GM19328 (cell line): ENCODE data around the gene C9orf40.

Experiments
- ATAC-seq: cut with Tn5 transposase; IDR thresholded peaks from one replicate; pipeline ENCODE4 v1.9.1; 2021; ENCODE audit warnings: mild to moderate bottlenecking, moderate library complexity; ENCODE audit not compliant: unreplicated experiment

The C9orf40 gene, protein sequence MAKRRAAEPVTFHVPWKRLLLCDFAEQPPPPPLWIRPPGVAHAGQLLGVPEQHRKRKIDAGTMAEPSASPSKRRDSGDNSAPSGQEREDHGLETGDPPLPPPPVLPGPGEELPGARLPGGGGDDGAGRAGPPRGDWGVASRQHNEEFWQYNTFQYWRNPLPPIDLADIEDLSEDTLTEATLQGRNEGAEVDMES

DNA sequence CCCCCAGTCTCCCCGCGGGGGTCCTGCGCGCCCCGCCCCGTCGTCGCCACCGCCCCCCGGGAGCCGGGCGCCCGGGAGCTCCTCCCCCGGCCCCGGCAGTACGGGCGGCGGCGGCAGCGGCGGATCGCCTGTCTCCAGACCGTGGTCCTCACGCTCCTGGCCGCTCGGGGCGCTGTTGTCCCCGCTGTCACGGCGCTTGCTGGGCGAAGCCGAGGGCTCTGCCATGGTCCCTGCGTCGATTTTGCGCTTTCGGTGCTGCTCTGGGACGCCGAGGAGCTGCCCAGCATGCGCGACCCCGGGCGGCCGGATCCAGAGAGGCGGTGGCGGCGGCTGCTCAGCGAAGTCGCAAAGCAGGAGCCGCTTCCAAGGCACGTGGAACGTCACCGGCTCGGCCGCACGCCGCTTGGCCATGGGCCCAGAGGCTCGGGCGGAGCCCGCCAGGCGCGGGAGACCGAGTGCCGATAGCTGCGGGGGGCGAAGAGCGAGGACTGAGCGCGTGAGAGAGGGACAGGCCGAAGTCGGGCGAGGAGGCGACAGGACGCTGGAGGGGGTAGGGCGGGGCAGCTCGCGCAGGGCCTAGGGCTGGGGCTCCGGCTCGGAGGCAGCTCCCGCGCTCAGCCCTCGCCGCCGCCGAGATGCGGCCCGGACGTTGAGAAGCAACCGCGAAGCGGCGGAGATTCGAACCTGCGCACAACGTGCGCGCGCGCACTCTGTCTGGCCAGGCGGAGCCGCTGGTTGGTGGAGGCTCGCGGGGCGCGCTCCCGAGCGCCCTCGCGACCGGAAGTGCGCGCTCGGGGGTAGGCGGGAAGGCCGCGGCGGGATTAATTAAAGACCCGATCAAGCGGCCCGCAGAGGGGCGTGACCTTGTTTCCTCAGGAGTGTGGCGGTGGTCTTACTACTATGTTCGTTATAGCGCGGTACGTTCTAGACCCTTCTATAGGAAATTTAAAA, at the start of gene C9orf40:
Gene C9orf40, minus strand, starts transcription at position 712 of the 951 bp plus-strand sequence. Its CDS starts 301 bp downstream, at position 411.
- ATAC-seq: peak; percentile 90

DNA sequence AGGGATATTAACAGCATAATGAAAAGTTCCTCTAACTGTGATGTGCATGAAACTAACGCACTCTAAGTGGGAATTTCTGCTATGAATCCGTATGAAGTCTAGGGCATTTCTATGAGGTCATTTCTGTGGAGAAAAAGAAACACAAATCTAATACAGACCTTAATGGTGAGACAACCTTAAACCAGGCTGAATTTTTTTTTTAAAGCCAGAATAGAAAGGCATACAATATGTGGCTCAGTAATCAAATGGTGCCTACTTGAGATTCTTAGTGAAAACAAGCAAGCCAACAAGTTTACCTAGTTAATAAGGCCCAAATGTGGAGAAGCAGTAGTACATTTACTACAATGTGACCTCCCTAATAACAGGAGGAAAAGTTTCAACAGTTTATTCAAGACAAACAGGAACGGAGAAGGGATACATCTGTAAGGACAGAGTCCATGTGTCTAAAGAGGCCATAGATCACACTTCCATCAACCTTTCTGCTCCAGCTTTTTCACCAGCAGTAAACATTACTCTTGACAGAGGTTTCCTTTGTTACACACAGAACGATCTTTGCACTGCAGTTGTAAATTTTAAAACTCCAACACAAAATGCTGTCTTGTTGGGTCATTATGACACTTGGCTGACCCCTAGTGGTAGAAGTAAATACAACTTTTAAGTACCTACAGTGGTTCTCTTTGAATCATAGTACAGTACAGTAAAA, 49.2 kb upstream of the C9orf40 start:
- ATAC-seq: peak; percentile 87

DNA sequence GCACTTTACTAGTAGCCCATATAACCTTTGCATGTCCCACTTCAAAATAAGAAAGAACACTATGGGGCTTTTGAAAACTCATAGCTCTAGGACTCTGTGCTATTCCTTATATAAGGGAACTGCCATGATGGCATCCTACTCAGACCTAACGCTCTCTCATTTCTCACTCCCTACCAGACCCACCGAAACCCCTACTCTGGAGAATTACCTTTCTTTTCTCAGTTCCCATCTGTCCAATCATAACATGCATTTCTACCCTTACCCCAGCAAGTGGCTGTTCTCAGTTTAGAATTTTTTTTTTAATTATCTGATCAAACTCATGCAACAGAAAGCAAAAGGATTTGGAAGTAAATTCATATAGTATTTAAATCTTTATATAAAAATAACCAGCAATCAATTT, 48.1 kb upstream of the C9orf40 start:
- no peak for ATAC-seq

DNA sequence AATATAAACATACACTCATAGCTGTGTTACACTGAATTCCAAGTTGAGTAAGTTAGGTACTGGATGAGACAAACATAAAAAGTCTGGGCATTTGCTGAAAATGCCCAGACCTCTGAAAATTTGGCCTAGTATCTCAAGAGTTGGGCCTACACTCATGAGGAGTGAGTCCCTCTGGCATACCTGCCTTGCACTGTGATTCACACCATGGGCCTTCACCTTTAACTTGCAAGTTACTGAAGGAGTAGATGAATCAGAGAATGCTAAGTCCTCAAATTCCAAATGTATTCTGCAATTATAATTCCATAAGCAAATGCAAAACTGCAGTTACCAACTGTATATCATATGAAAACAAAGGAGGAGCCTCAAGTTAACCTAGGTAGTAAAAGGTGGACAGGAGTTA, 32.3 kb upstream of the C9orf40 start:
- no peak for ATAC-seq

DNA sequence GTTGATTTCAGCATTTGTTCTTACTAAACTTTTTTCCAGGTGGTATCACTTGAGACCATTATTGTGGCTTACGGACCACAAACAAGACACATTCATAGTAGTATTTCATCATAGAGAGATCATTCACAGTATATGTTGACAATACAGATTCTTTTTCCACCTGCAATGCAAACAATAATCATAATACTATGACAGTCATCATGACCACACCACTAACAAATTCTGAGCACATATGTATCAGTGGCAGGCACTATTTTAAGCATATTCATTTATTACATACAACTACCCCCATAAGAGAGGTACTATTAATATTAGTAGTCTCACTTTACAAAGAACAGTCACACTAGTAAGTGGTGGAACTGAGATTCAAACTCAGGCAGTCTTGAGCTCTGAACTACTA, 31.0 kb upstream of the C9orf40 start:
- ATAC-seq: no peak

DNA sequence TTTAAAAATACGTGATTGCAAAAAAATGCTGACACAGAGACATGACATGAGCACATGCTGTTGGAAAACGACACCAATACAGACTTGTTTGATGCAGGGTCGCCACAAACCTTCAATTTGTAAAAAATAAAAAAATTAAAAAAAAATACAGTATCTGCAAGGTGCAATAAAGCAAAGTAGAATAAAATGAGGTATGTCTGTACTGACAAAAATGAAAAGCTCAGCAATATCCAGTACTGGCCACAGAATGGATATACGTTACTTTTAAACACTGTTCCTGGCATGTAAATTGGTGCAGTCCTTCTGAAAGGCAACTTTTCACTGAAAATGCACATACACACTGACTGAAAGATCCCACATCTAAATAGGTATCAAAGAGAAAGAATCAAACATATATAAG, 27.1 kb upstream of the C9orf40 start:
- ATAC-seq: no peak

DNA sequence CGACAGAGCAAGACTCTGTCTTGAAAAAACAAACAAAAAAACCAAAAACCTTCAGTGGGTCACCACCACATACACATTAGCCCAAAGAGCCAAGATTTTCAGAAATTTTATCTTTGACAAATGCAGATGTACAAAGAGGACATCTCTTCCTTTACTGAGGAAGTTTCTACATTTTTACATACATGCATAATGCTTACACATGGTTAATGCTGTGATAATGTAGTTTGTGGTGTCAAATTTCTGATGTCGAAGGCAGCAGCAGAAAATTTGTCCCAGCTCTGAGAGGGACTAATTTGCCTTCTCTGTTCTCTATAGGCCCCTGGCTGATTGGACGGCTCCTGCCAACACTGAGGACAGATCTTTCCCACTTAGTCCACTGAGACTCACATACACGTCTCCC, 24.6 kb upstream of the C9orf40 start:
- no peak for ATAC-seq

DNA sequence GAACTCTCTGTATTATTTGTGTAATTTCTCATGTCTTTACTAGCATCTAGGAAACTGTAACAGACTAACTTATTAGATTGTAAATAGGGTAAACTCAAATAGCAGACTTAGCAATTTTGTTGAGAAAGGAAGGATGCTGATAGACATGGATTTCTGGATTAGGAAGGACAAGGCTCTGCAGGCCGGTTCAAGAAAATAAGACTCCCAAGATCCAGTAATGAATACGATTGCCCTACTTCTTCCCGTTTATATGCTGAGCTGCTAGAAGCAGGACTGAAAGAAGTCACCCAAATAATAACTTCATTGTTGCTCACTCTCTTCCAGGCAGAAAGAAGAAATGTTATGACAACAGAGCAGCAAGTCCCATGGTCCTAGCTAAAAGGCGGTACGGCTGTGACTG, 22.8 kb upstream of the C9orf40 start:
- ATAC-seq: no peak

DNA sequence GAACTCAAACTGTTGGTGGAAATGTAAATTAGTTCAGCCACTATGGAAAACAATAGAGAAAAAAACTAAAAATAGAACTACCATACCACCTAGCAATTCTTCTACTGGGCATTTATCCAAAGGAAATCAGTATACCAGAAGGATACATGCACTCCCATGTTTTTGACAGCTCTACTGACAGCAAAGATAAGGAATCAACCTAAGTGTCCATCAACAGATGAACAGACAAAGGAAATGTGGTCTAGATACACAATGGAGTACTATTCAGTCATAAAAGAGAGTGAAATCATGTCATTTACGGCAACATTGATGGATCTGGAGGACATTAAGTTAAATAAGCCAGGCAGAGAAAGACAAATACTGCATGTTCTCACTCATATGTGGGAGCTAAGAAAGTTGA, 21.8 kb upstream of the C9orf40 start:
- no peak for ATAC-seq

DNA sequence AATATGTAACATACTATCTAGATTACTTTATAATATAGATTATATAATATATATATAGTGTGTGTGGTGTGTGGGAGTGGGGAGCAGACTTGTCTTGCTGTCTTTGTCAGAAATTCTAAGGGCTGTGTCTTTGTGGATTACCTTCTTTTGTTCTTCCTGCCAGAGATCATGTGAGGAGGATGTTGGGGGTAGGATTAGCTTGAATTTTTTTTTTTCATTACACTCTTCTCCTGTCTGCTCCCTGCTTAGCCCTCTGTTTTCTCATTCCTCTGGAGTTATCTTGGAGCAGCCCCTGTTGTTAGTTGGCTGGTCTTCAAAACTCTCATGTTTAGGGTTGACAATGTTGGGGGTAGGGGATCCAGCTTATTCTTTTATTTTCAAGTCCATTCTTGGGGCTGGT, 21.0 kb upstream of the C9orf40 start:
- no peak for ATAC-seq

DNA sequence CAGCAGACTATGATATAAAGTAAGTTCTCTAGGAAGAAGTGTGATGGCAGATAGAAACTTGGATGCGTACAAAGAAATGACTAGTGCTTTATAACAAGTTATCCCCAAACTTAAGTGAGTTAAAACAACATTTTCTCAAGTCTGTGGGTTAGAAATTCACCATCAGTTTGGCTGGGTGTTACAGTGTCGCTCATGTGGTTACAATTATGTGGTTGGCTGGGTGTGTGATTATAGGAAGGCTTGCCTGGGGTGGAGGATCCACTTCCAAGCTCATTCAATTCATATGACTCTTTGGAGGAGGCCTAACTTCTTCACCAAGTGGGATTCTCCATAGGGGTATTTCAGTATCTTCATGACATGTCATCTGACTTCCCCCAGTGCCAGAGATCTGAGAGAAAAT, 10.3 kb upstream of the C9orf40 start:
- ATAC-seq: no peak

DNA sequence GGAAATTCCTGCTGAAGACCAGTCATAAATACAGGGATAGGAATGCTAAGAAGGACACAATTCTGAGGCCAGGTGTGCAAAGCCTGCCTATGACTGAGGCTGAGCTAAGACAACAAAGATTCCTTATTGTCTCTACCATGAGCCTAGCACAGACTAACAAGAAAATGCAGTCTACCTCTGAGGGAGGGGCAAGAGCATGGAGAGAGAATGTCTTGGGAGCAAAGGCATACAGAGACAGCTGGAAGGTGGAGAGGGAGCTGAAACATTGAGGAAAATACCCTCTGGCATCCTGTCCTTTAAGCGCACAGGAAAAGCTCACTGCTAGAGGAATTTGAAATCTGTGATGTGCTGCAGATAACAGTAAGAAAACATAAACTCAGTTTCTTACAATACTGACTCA, 8.8 kb upstream of the C9orf40 start:
- ATAC-seq: no peak

DNA sequence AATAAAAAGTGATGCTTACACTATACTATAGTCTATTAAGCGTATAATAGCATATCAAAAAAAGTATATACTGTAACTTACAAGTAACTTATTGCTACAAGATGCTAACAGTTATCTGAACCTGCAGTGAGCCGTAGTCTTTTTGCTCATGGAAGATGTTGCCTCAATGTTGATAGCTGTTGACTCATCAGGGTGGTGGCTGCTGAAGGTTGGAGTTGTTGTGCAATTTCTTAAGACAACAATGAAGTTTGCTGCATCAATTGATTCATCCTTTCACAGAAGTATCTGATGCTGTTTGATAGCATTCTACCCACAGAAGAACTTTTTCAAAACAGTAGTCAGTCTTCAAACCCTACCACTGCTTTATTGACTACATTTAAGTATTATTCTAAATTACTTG, 7.8 kb upstream of the C9orf40 start:
- ATAC-seq: no peak

DNA sequence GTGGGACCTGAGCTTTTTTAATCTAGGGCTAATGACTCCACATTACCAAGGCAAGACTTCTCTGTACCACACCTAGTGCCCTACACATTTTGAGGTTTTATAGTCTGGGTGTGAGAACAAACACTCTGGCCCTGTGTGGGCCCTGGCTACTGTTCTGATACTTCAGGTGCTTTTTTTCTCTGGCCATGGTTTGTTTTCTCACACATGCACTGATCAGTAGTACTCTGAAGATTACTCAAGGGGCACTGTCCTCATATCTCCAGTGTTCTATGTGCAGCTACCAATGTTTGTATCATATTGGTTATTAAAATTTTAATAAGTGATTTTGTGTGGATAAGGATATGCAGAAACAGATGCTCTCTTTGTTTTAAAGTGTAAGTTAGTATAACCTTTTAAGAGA, 5.9 kb upstream of the C9orf40 start:
- ATAC-seq: no peak

DNA sequence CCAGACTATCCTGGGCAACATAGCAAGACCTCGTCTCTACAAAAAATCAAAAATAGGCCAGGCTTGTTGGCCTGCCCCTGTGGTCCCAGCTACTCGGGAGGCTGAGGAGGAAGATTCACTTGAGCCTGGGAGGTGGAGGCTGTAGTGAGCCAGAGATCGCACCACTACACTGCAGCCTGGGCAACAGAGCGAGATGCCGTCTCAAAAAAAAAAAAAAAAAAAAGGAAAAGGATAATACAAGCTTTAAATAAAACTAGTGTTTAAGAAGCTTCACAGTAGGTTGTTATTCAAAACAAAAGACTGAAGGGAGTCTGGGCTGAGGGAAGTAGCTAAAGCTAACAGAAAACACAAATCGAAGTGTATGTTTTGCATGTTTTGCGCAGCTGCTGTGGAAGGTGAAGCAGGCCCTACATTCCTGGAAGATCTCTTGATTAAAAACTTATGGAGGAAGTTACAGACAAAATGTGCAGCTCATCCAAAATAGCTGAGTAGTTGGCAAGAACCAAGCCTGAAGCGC, 581 bp upstream of the C9orf40 start:
- ATAC-seq: peak; percentile 0

DNA sequence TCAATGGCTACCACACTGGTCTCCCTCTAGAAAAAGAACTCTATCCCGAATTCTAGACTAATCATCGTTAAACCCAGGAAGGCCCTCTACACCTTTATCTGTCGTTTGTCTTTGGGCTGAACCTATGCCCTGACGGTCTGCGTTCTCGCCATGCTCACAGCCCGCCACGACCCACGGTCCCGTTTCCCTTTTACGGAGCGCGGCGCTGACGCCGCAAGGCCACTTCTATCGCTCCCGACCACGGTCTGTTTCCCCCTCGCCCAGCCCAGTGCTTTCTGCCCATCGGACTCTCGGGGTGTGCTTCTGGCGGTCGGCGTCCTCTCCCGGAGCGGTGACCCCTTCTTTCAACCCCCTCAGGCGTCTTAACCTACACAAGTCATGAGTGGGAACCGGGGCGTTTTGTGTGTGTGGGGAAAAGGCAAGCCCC, 974 bp downstream of the C9orf40 start:
- peak; percentile 33 for ATAC-seq

DNA sequence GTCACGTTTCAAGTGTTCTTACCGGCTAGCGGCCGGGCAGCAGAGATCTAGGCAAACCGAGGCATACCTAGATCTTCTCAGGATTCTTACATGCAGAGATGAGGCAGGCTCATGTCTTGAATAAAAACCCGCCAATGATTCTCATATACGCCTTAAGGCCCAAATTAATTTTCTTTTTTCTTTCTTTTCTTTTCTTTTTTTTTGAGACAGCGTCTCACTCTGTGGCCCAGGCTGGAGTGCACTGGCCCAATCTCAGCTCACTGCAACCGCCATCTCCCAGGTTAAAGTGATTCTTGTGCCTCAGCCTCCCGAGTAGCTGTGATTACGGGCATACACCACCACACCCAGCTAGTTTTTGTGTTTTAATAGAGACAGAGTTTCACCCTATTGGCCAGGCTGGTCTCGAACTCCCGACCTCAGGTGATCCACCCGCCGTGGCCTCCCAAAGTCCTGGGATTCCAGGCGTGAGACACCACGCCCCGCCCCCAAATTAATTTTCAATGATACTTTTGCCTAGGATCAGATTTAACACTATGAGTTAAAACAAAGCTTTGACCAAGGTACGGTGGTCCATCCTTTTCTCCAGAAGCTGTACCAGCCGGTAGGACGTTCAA, 1.5 kb downstream of the C9orf40 start:
- no peak for ATAC-seq

DNA sequence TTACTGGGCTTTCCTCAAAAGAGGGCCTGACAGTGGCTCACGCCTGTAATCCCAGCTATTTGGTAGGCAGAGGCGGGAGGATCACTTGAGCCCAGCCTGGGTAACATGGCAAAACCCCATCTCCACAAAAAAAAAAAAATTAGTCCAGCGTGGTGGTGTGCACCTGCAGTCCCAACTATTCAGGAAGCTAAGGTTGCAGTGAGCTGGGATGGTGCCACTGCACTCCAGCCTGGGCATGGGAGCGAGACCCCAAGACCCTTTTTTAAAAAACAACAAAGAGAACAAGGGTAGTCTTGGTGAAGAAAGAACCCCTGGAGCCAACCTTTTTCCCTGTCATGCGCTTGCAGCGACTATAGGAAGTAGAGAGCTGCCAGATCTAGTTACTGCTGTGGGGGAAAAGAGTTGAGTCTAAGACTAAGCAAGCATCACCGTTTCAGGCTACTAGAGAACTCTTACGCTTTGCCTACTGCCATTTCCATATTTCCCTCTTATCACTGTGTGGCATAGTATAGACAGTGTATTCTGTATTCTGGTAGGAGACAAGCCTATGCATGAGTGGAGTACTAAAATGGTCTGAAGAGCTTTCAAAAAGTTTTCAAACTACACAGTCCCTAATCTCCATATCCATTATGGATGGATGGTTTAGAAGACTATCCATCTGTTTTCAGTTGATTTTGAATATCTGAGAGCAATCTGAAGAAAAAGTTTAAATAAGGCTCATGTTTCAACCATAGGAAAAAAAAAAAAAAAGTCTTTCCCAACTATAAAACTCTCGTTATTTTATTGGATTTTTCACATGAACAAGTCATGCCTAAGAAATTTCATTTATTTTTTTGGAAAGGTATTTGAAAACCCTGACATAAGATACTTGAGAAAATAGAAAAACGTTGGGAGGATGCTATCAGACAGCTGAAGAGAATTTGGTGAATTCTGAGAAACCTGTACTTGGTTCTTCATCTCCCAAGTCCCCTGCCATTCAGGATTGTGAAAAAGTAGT, 2.6 kb downstream of the C9orf40 start:
- ATAC-seq: no peak

DNA sequence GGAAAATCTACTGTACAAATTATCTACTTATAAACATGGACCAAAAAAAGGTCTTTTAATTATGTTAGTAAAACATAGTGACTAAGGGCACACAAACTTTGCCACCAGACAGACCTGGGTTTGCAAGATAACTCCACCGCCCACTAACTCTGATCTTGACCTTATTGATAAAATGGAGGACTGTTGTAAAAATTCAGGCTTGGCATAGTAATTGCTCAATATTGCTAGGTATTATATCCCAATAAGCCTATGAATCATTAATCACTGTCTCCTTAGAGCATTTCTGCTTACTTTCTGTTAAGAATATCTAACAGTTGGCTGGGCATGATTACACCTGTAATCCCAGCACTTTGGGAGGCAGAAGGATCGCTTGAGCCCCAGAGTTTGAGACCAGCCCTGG, 3.8 kb downstream of the C9orf40 start:
- ATAC-seq: no peak

DNA sequence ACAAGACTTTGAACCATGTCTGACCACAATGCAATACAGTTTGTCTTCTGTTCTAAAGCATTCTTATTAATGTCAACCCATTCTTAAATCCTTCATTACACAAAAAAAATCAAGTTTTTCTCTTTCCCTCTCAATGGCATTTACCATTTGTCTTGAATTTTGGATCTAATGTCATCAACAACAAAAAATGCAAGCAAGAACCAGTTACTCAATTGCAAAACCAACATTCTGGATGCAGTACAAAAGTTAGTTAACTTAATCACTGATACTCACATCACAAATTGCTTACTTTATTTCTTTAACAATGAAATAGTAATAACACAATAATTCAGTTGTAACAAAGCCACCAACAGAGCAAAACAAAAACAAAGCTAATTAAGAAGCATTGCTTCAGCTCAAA, 6.0 kb downstream of the C9orf40 start:
- no peak for ATAC-seq
